Right lobe of liver (tissue), 6 donors: ENCODE data around the gene GPRC5C. TPM values are rescaled to one million over a fixed set of nuclear protein-coding genes. Genes with fewer than 3 reads are reported as not detected.

ENCODE experiments used
- ATAC-seq, 4 donors: fragments of 200-7000 bp; cut with Tn5 transposase; one replicate each; pipeline ENCODE4 v1.9.1; 2020; ENCODE audit warnings: mild to moderate bottlenecking in 4 of 4, moderate library complexity in 4 of 4
- DNase-seq, 3 donors: peaks; one replicate each; pipeline ENCODE4 v3.0.0-alpha.2; 2020
- H3K27ac ChIP-seq, 3 donors: fragments of 200-600 bp; one replicate each; pipeline ENCODE4 v1.8.0; 2022
- H3K27me3 ChIP-seq, 2 donors: fragments of 200-600 bp; one replicate each; pipeline ENCODE4 v1.8.0; 2022
- H3K36me3 ChIP-seq, 4 donors: fragments of 200-600 bp; sonication (generic) in 1 of 4; one replicate each; pipeline versions ENCODE4 v1.5.1 to v1.8.0; 2017 to 2022; ENCODE audit warnings: control low read depth in 1 of 4
- H3K4me1 ChIP-seq, 4 donors: fragments of 200-600 bp; sonication (generic) in 1 of 4; one replicate each; pipeline versions ENCODE4 v1.5.1 to v1.8.0; 2017 to 2022; ENCODE audit warnings: control low read depth in 1 of 4
- H3K4me3 ChIP-seq, 3 donors: fragments of 200-600 bp; one replicate each; pipeline ENCODE4 v1.8.0; 2022
- H3K9me3 ChIP-seq, 4 donors: fragments of 200-600 bp; sonication (generic) in 1 of 4; one replicate each; pipeline versions ENCODE4 v1.5.1 to v1.8.0; 2017 to 2022; ENCODE audit warnings: control low read depth in 1 of 4
- POLR2A ChIP-seq: fragments of 450-650 bp; IDR thresholded peaks from one replicate; pipeline ENCODE4 v1.6.1; 2017; ENCODE audit warnings: antibody characterized with exemption, mild to moderate bottlenecking
- WGBS: methylation state at CpG from one replicate; pipeline ENCODE4 v1.1.6; 2018; ENCODE audit warnings: low coverage, low lambda C conversion rate; ENCODE audit not compliant: insufficient coverage; ENCODE audit errors: missing lambda C conversion rate; 5-methylcytosine and 5-hydroxymethylcytosine counted together
- intact Hi-C, 2 donors: fragments of 100-400 bp; cut with DNase I; formaldehyde crosslinking; loops; one replicate each; pipeline versions ENCODE4 v1.11.2 to v1.14.1; 2022
- total RNA-seq, 6 experiments: library from RNA; depleted of rRNA in 2 of 6; stranded (reverse); fragments of >200 nt in 2 of 6; fragmentation: NEBNext Ultra II Directional in 3 of 6; extraction: Animal tissue kit (Norgen Biotek cat#: 25700) in 3 of 6; gene quantifications; one replicate each; pipeline versions ENCODE4 v1.1.0 to v1.2.4, GENCODE V29; 2016 to 2023
- TF ChIP-seq, protein P1 (sequence below), 4 donors: fragments of 200-600 bp in 3 of 4; fragments of 450-650 bp in 1 of 4; IDR thresholded peaks; one replicate each; pipeline versions ENCODE4 v1.5.1 to v1.8.0; 2016 to 2022; ENCODE audit warnings: antibody characterized with exemption in 4 of 4, mild to moderate bottlenecking in 2 of 4
- donor health status: DM: no; HTN: yes; CAD: no.
- donor health status: DM: no; HTN: no; CAD: no.
- donor health status: DM: no; HTN: no; CAD: no.
- donor health status: DM: no; HTN: yes; CAD: no.
- donor health status: DM: no; HTN: yes; CAD: no.

Gene GPRC5C
- total RNA-seq, 6 experiments from 2014 or later: 120 to 215 (median 131) TPM

- TF ChIP-seq, protein P1, sequence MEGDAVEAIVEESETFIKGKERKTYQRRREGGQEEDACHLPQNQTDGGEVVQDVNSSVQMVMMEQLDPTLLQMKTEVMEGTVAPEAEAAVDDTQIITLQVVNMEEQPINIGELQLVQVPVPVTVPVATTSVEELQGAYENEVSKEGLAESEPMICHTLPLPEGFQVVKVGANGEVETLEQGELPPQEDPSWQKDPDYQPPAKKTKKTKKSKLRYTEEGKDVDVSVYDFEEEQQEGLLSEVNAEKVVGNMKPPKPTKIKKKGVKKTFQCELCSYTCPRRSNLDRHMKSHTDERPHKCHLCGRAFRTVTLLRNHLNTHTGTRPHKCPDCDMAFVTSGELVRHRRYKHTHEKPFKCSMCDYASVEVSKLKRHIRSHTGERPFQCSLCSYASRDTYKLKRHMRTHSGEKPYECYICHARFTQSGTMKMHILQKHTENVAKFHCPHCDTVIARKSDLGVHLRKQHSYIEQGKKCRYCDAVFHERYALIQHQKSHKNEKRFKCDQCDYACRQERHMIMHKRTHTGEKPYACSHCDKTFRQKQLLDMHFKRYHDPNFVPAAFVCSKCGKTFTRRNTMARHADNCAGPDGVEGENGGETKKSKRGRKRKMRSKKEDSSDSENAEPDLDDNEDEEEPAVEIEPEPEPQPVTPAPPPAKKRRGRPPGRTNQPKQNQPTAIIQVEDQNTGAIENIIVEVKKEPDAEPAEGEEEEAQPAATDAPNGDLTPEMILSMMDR (IDR thresholded peaks at IDR 0.05): no peak
- TF ChIP-seq POLR2A: no peak
- DNase-seq (peak in 2 of 3 donors; percentile 43 to 66), ATAC-seq (peak; percentile 20 to 34 (median 27))
- H3K27ac ChIP-seq: peak overlapping the region; percentile 75 to 99 (median 76)
- 54% methylated on average over 11 of the region's 11 CpGs for WGBS
- H3K36me3 ChIP-seq: peaks cover 0 to 4% (median 0%) of the 10 kb centered on the region in 4 donors
- intact Hi-C loops: no loop called here
- H3K4me1 ChIP-seq: peaks cover 0 to 95% (median 45%) of the 10 kb centered on the region in 4 donors
- no peaks in the 10 kb centered on the region for H3K27me3 ChIP-seq
- H3K4me3 ChIP-seq: no peak overlapping the region
- H3K9me3 ChIP-seq: no peaks in the 10 kb centered on the region
Measured at GRCh38 chr17:74447628-74448159, 15.8 kb downstream of the GPRC5C start.

DNA sequence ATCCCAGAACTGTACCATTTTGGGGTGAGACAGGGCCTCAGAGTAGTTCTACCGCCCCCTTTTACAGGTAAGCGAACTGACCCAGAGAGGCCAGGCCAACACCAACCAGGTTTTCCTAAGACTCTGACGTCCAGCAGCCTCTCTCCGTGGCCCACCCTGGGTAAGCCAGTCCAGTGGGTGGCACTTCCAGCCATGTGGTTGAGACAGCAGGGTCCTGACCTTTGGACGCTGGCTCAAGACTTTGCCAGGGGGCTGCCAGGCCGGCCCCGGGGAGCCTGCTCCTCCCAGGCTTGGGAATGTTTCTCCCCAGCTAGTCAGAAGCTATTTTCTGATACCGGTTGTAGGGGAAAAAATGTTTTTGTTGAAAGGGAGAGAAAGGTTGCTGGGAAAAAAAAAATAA is 16.9 kb downstream of the GPRC5C start:
- TF ChIP-seq POLR2A: no peak
- TF ChIP-seq, protein P1 (IDR thresholded peaks at IDR 0.05): no peak
- H3K27me3 ChIP-seq: no peaks in the 10 kb centered on the region
- H3K4me3 ChIP-seq: no peak overlapping the region
- intact Hi-C loops: no loop called here
- H3K27ac ChIP-seq: peak overlapping the region in 2 of 3 donors; percentile 57 to 99
- DNase-seq (no peak), ATAC-seq (no peak)
- no peaks in the 10 kb centered on the region for H3K9me3 ChIP-seq
- peaks cover 0 to 4% (median 0%) of the 10 kb centered on the region in 4 donors for H3K36me3 ChIP-seq
- 30% methylated on average over 6 of the region's 8 CpGs for WGBS
- peaks cover 0 to 95% (median 46%) of the 10 kb centered on the region in 4 donors for H3K4me1 ChIP-seq

- Histone ChIP-seq H3K9me3 (no peaks in the 10 kb centered on the region), H3K27me3 (no peaks in the 10 kb centered on the region), H3K4me1 (peaks cover 0 to 92% (median 44%) of the 10 kb centered on the region in 4 donors), H3K36me3 (peaks cover 0 to 4% (median 0%) of the 10 kb centered on the region in 4 donors), H3K4me3 (no peak overlapping the region), H3K27ac (peak overlapping the region in 2 of 3 donors; percentile 57 to 99)
- TF ChIP-seq POLR2A: no peak
- TF ChIP-seq, protein P1 (IDR thresholded peaks at IDR 0.05): no peak
- 58% methylated on average over 4 of the region's 11 CpGs for WGBS
- DNase-seq: no peak
- ATAC-seq: no peak
- intact Hi-C loops: no loop called here
Measured at GRCh38 chr17:74449306-74449705, 17.4 kb downstream of the GPRC5C start.

DNA sequence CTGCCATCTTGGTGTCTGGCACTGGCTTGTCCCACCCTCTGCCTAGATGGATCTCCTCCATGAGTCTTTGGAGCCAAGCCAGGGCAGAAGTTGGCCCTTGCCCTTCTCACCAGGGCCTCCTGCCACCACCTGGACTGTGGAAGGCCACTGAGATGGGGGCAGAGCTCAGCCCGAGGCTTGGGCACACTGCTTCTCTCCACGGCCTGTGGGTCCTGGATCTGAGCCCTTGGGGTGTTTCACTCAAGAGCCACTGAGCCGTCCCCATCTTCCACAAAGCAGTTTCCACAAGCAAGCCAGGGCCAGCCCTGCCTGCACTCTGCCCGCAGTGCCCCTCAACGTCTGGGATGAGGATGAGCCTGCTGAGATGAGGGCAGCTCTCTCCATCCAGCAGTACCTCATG is 17.9 kb downstream of the GPRC5C start:
- DNase-seq (peak; percentile 65 to 95 (median 89)), ATAC-seq (peak in 3 of 4 donors; percentile 3 to 23 (median 10))
- H3K36me3 ChIP-seq: peaks cover 0 to 4% (median 0%) of the 10 kb centered on the region in 4 donors
- H3K9me3 ChIP-seq: no peaks in the 10 kb centered on the region
- TF ChIP-seq, protein P1 (IDR thresholded peaks at IDR 0.05): no peak
- no peak for TF ChIP-seq POLR2A
- intact Hi-C loops: no loop called here
- peaks cover 0 to 94% (median 43%) of the 10 kb centered on the region in 4 donors for H3K4me1 ChIP-seq
- H3K27ac ChIP-seq: peak overlapping the region in 2 of 3 donors; percentile 29 to 99
- no peak overlapping the region for H3K4me3 ChIP-seq
- H3K27me3 ChIP-seq: no peaks in the 10 kb centered on the region
- no CpG with 5 or more reads among the region's 5 CpGs for WGBS
